Neural progenitor cell (in vitro differentiated cells): Measurements from ENCODE around the gene TGFBR3. TPM values are rescaled to one million over a fixed set of nuclear protein-coding genes. Genes with fewer than 3 reads are reported as not detected.

ENCODE experiments used
- DNase-seq: peaks from one replicate; pipeline ENCODE4 v3.0.0-alpha.2; 2016; ENCODE audit warnings: low spot score
- H2AFZ ChIP-seq: fragments of 200-600 bp; sonication (generic); replicated peaks from 2 replicates; pipeline ENCODE4 v1.6.1; 2016; ENCODE audit warnings: antibody characterized with exemption
- H3F3A ChIP-seq: fragments of 200-600 bp; sonication (generic); 2 replicates; pipeline ENCODE4 v1.6.1; 2016; ENCODE audit warnings: antibody characterized with exemption, low read depth
- H3K27ac ChIP-seq: fragments of 200-600 bp; sonication (generic); 2 replicates; pipeline ENCODE4 v1.5.1; 2016; ENCODE audit warnings: mild to moderate bottlenecking
- H3K27me3 ChIP-seq: fragments of 200-600 bp; sonication (generic); 2 replicates; pipeline ENCODE4 v1.6.1; 2016; ENCODE audit warnings: mild to moderate bottlenecking, moderate library complexity
- H3K36me3 ChIP-seq: fragments of 200-600 bp; sonication (generic); 2 replicates; pipeline ENCODE4 v1.5.1; 2016
- H3K4me1 ChIP-seq: fragments of 200-600 bp; sonication (generic); 2 replicates; pipeline ENCODE4 v1.6.1; 2016; ENCODE audit warnings: mixed run types
- H3K4me2 ChIP-seq: fragments of 200-600 bp; sonication (generic); 2 replicates; pipeline ENCODE4 v1.6.1; 2016
- H3K4me3 ChIP-seq: fragments of 200-600 bp; sonication (generic); 2 replicates; pipeline ENCODE4 v1.5.1; 2016
- H3K79me2 ChIP-seq: fragments of 200-600 bp; sonication (generic); 2 replicates; pipeline ENCODE4 v1.6.1; 2016; ENCODE audit warnings: low read depth
- H3K9ac ChIP-seq: fragments of 200-600 bp; sonication (generic); 2 replicates; pipeline ENCODE4 v1.6.1; 2016
- H3K9me3 ChIP-seq: fragments of 200-600 bp; sonication (generic); 2 replicates; pipeline ENCODE4 v1.5.1; 2016; ENCODE audit warnings: low read depth
- H4K20me1 ChIP-seq: fragments of 200-600 bp; sonication (generic); 2 replicates; pipeline ENCODE4 v1.6.1; 2016; ENCODE audit warnings: low read depth
- H3K27ac Mint-ChIP-seq: 3 replicates; pipeline ENCODE4 v1.8.0; 2021; ENCODE audit warnings: mixed read lengths
- H3K27me3 Mint-ChIP-seq: 2 replicates; pipeline ENCODE4 v1.8.0; 2022; ENCODE audit warnings: low read depth, mild to moderate bottlenecking, inconsistent platforms, moderate library complexity, mixed read lengths; ENCODE audit not compliant: insufficient read depth
- H3K36me3 Mint-ChIP-seq: 3 replicates; pipeline ENCODE4 v1.8.0; 2021; ENCODE audit warnings: mixed read lengths
- H3K4me1 Mint-ChIP-seq: 3 replicates; pipeline ENCODE4 v1.8.0; 2021; ENCODE audit warnings: mixed read lengths
- H3K4me3 Mint-ChIP-seq: 3 replicates; pipeline ENCODE4 v1.8.0; 2021; ENCODE audit warnings: mild to moderate bottlenecking, moderate library complexity, mixed read lengths
- H3K9me3 Mint-ChIP-seq: 3 replicates; pipeline ENCODE4 v1.8.0; 2020; ENCODE audit warnings: mixed read lengths
- EZH2 ChIP-seq: fragments of 200-600 bp; sonication (generic); IDR thresholded peaks from 2 replicates; pipeline ENCODE4 v1.6.1; 2017; ENCODE audit warnings: antibody characterized with exemption, mild to moderate bottlenecking, moderate library complexity
- EZH2phosphoT487 ChIP-seq: fragments of 200-600 bp; sonication (generic); IDR thresholded peaks from 2 replicates; pipeline ENCODE4 v1.6.1; 2017; ENCODE audit warnings: antibody characterized with exemption
- total RNA-seq: library from RNA; depleted of rRNA; stranded (reverse); fragments of >200 nt; gene quantifications from 2 replicates; pipeline ENCODE4 v1.2.3, GENCODE V29; 2015; ENCODE audit warnings: low replicate concordance
- TF ChIP-seq, protein P1 (sequence below): fragments of 200-600 bp; sonication (generic); IDR thresholded peaks from 2 replicates; pipeline ENCODE4 v1.5.1; 2017; ENCODE audit warnings: antibody characterized with exemption, mild to moderate bottlenecking

Gene TGFBR3
- total RNA-seq, 1 donor from 2014 or later = 11.8 TPM

DNA sequence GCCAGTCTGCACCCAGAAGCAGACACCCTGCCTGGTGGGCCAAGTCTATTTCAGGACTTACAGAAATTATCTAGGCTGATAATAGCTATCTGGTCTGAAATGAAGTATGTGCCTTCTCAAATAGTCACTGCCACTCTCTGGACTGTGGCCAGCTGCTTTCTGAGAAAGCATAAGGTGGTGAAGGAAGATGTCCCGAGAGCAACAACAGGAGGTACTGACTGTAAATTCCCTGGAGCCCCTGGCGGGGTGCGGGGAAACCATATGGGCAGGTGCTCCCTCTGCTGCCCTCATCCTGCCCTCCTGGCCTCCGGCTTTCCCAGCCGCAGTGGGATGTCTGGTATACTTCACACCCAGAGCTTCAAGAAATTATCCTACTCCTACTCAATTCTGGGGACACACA lies 86.8 kb downstream of the TGFBR3 start:
- Histone ChIP-seq H3K9ac (no peak overlapping the region), H3K27me3 (no peaks in the 10 kb centered on the region), H3F3A (no peaks in the 10 kb centered on the region), H3K9me3 (no peaks in the 10 kb centered on the region), H3K4me2 (no peak overlapping the region), H4K20me1 (no peaks in the 10 kb centered on the region), H3K4me3 (no peak overlapping the region), H3K79me2 (no peaks in the 10 kb centered on the region), H3K36me3 (no peaks in the 10 kb centered on the region), H2AFZ (no peak overlapping the region), H3K4me1 (peaks cover 13% of the 10 kb centered on the region), H3K27ac (no peak overlapping the region)
- TF ChIP-seq, protein P1, sequence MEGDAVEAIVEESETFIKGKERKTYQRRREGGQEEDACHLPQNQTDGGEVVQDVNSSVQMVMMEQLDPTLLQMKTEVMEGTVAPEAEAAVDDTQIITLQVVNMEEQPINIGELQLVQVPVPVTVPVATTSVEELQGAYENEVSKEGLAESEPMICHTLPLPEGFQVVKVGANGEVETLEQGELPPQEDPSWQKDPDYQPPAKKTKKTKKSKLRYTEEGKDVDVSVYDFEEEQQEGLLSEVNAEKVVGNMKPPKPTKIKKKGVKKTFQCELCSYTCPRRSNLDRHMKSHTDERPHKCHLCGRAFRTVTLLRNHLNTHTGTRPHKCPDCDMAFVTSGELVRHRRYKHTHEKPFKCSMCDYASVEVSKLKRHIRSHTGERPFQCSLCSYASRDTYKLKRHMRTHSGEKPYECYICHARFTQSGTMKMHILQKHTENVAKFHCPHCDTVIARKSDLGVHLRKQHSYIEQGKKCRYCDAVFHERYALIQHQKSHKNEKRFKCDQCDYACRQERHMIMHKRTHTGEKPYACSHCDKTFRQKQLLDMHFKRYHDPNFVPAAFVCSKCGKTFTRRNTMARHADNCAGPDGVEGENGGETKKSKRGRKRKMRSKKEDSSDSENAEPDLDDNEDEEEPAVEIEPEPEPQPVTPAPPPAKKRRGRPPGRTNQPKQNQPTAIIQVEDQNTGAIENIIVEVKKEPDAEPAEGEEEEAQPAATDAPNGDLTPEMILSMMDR = no peak
- TF ChIP-seq EZH2phosphoT487 (no peak), EZH2 (no peak)
- Mint-ChIP-seq H3K4me1 (peaks cover 13% of the 10 kb centered on the region), H3K27me3 (peaks cover 10% of the 10 kb centered on the region), H3K27ac (no peak overlapping the region), H3K9me3 (peaks cover 5% of the 10 kb centered on the region), H3K4me3 (no peak overlapping the region), H3K36me3 (peaks cover 20% of the 10 kb centered on the region)
- no peak for DNase-seq

DNA sequence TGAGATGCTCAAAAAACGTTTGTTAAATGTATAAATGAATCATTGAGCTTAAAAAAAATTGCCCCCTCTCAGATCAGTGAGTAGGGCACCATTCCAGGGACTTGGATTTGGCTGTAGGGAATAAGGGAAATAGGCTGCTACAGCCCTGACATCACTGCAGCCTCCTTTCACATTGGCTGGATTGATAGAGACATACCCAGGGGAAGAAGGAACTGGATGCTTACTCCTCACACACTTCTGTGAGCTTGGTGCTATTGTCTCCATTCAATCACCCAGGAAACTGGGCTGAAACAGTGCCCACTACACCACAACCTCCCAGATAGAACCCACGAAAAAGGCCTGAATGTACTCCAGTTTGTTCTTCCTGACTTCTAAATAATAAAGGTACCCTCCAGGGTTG lies 87.2 kb downstream of the TGFBR3 start:
- no peaks in the 10 kb centered on the region for H3K79me2 ChIP-seq
- no peak overlapping the region for H3K27ac ChIP-seq

DNA sequence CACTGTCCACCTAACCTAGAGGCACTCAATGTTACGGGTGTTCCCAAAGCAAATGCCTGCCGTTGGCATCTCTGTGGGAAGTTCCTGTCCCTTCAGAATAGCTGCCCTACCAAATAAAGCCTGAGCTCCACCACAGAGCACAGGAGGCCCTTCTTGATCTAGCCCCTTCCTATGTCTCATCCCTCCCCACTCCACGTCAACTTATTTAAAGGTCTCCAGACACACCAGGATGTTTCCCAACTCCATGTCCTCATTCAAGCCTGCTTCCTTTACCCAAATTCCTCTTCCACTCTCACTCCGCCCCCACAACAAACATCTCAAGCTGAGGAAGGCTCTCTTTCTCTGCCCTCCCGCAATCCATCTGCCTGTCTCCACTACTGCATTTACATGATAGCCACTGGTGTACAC lies 87.7 kb downstream of the TGFBR3 start:
- Mint-ChIP-seq H3K4me3 (no peak overlapping the region), H3K27ac (no peak overlapping the region), H3K9me3 (peaks cover 6% of the 10 kb centered on the region), H3K27me3 (peaks cover 12% of the 10 kb centered on the region), H3K4me1 (peaks cover 8% of the 10 kb centered on the region), H3K36me3 (peaks cover 20% of the 10 kb centered on the region)
- Histone ChIP-seq H3K27me3 (no peaks in the 10 kb centered on the region), H3K27ac (no peak overlapping the region), H3K36me3 (no peaks in the 10 kb centered on the region), H4K20me1 (no peaks in the 10 kb centered on the region), H2AFZ (no peak overlapping the region), H3F3A (peaks cover 1% of the 10 kb centered on the region), H3K9ac (no peak overlapping the region), H3K4me1 (peaks cover 14% of the 10 kb centered on the region), H3K9me3 (no peaks in the 10 kb centered on the region), H3K79me2 (no peaks in the 10 kb centered on the region), H3K4me2 (no peak overlapping the region), H3K4me3 (no peak overlapping the region)
- TF ChIP-seq EZH2phosphoT487 (no peak), EZH2 (no peak)
- TF ChIP-seq, protein P1 = no peak
- no peak for DNase-seq

More for the DNA sequence above, 87.2 kb downstream of the TGFBR3 start:
- H2AFZ ChIP-seq = no peak overlapping the region
- Mint-ChIP-seq H3K27ac (no peak overlapping the region), H3K27me3 (peaks cover 10% of the 10 kb centered on the region), H3K36me3 (peaks cover 20% of the 10 kb centered on the region), H3K4me3 (no peak overlapping the region), H3K9me3 (peaks cover 6% of the 10 kb centered on the region), H3K4me1 (peaks cover 10% of the 10 kb centered on the region)
- DNase-seq = no peak
- no peak overlapping the region for H3K4me2 ChIP-seq
- H3K4me3 ChIP-seq = no peak overlapping the region
- H3K9me3 ChIP-seq = no peaks in the 10 kb centered on the region
- no peaks in the 10 kb centered on the region for H3F3A ChIP-seq
- H3K36me3 ChIP-seq = no peaks in the 10 kb centered on the region
- TF ChIP-seq EZH2phosphoT487 = no peak
- TF ChIP-seq, protein P1 = no peak
- TF ChIP-seq EZH2 = no peak
- H3K4me1 ChIP-seq = peaks cover 13% of the 10 kb centered on the region
- no peak overlapping the region for H3K9ac ChIP-seq
- H3K27me3 ChIP-seq = no peaks in the 10 kb centered on the region
- H4K20me1 ChIP-seq = no peaks in the 10 kb centered on the region
